B cell (primary cell): ENCODE results near the gene PALM.

Experiments used
- CTCF ChIP-seq: fragments of 200-600 bp; IDR thresholded peaks from one replicate; pipeline ENCODE4 v1.8.0; 2022; ENCODE audit warnings: antibody characterized with exemption, mild to moderate bottlenecking
- EZH2 ChIP-seq: IDR thresholded peaks from 2 replicates; pipeline ENCODE4 v1.6.1; 2012; ENCODE audit warnings: borderline replicate concordance, low read depth, mild to moderate bottlenecking, moderate library complexity, low read length; ENCODE audit not compliant: insufficient read depth, poor library complexity, severe bottlenecking

GRCh38 chr19:709965-710571, 1.3 kb downstream of the PALM start:
- TF ChIP-seq CTCF (no peak), EZH2 (no peak)
